H9 (cell line): ENCODE data around the gene THAP5. TPM values are rescaled to one million over a fixed set of nuclear protein-coding genes. Genes with fewer than 3 reads are reported as not detected.
A peak's percentile ranks its signal among the peaks of the same experiment; 100 is the strongest.

Experiments used
- DNase-seq: peaks from one replicate; pipeline ENCODE4 v3.0.0-alpha.2; 2017
- H2AFZ ChIP-seq: one replicate; pipeline ENCODE4 v1.6.1; 2013; ENCODE audit warnings: mild to moderate bottlenecking, low read length, control low read depth, moderate library complexity
- H2AK5ac ChIP-seq: 2 replicates; pipeline ENCODE4 v1.6.1; 2013; ENCODE audit warnings: low read length, control low read depth, mixed read lengths; ENCODE audit not compliant: insufficient read length
- H2BK120ac ChIP-seq: one replicate; pipeline ENCODE4 v1.6.1; 2013; ENCODE audit warnings: low read depth, mild to moderate bottlenecking, low read length, control low read depth, inconsistent platforms; ENCODE audit not compliant: poor library complexity, severe bottlenecking
- H2BK12ac ChIP-seq: 2 replicates; pipeline ENCODE4 v1.6.1; 2013; ENCODE audit warnings: low read length, control low read depth, mixed read lengths, low read depth; ENCODE audit not compliant: insufficient read length
- H2BK15ac ChIP-seq: 2 replicates; pipeline ENCODE4 v1.6.1; 2013; ENCODE audit warnings: low read depth, low read length, control low read depth
- H2BK20ac ChIP-seq: one replicate; pipeline ENCODE4 v1.6.1; 2013; ENCODE audit warnings: low read depth, mild to moderate bottlenecking, low read length, control low read depth, inconsistent platforms; ENCODE audit not compliant: poor library complexity, severe bottlenecking
- H2BK5ac ChIP-seq: 2 replicates; pipeline ENCODE4 v1.6.1; 2013; ENCODE audit warnings: low read length, control low read depth, mixed read lengths; ENCODE audit not compliant: insufficient read length
- H3K14ac ChIP-seq: 2 replicates; pipeline ENCODE4 v1.6.1; 2013; ENCODE audit warnings: low read length, control low read depth; ENCODE audit not compliant: insufficient read depth
- H3K18ac ChIP-seq: 2 replicates; pipeline ENCODE4 v1.6.1; 2013; ENCODE audit warnings: low read depth, mild to moderate bottlenecking, mixed read lengths, low read length, control low read depth; ENCODE audit not compliant: insufficient read length
- H3K23ac ChIP-seq: 2 replicates; pipeline ENCODE4 v1.6.1; 2013; ENCODE audit warnings: low read length, control low read depth, mixed read lengths, low read depth; ENCODE audit not compliant: insufficient read length
- H3K23me2 ChIP-seq: 2 replicates; pipeline ENCODE4 v1.6.1; 2013; ENCODE audit warnings: low read depth, mild to moderate bottlenecking, mixed read lengths, low read length, control low read depth; ENCODE audit not compliant: insufficient read length, poor library complexity, severe bottlenecking
- H3K27ac ChIP-seq: 2 replicates; pipeline ENCODE4 v1.5.1; 2013; ENCODE audit warnings: low read length, control low read depth, mixed read lengths, low read depth; ENCODE audit not compliant: insufficient read length
- H3K27me3 ChIP-seq: 2 replicates; pipeline ENCODE4 v1.6.1; 2013; ENCODE audit warnings: low read length, control low read depth, inconsistent platforms; ENCODE audit not compliant: insufficient read depth
- H3K4ac ChIP-seq: 2 replicates; pipeline ENCODE4 v1.6.1; 2013; ENCODE audit warnings: low read depth, mild to moderate bottlenecking, control low read depth, inconsistent platforms, low read length, moderate library complexity
- H3K4me1 ChIP-seq: 2 replicates; pipeline ENCODE4 v1.6.1; 2013; ENCODE audit warnings: low read length, control low read depth, inconsistent platforms; ENCODE audit not compliant: insufficient read depth
- H3K4me2 ChIP-seq: 2 replicates; pipeline ENCODE4 v1.6.1; 2013; ENCODE audit warnings: low read length, control low read depth, mixed read lengths; ENCODE audit not compliant: insufficient read length, insufficient read depth
- H3K56ac ChIP-seq: 2 replicates; pipeline ENCODE4 v1.6.1; 2013; ENCODE audit warnings: low read depth, mild to moderate bottlenecking, mixed read lengths, low read length, control low read depth; ENCODE audit not compliant: insufficient read length
- H3K79me1 ChIP-seq: 2 replicates; pipeline ENCODE4 v1.6.1; 2013; ENCODE audit warnings: low read depth, mild to moderate bottlenecking, moderate library complexity, low read length, control low read depth, inconsistent platforms; ENCODE audit not compliant: insufficient read depth, poor library complexity, severe bottlenecking
- H3K79me2 ChIP-seq: 2 replicates; pipeline ENCODE4 v1.6.1; 2013; ENCODE audit warnings: low read length, control low read depth, inconsistent platforms; ENCODE audit not compliant: insufficient read depth
- H3K9ac ChIP-seq: 2 replicates; pipeline ENCODE4 v1.6.1; 2013; ENCODE audit warnings: low read length, control low read depth, mixed read lengths; ENCODE audit not compliant: insufficient read length; ENCODE audit errors: extremely low read depth
- H3K9me3 ChIP-seq: one replicate; pipeline ENCODE4 v1.6.1; 2013; ENCODE audit warnings: low read depth, low read length, inconsistent platforms; ENCODE audit not compliant: control insufficient read depth
- H3T11ph ChIP-seq: one replicate; pipeline ENCODE4 v1.6.1; 2013; ENCODE audit warnings: mild to moderate bottlenecking, low read length, control low read depth, inconsistent platforms
- H4K20me1 ChIP-seq: one replicate; pipeline ENCODE4 v1.6.1; 2013; ENCODE audit not compliant: control insufficient read depth, insufficient read length, insufficient read depth
- H4K5ac ChIP-seq: 2 replicates; pipeline ENCODE4 v1.6.1; 2013; ENCODE audit warnings: low read depth, mild to moderate bottlenecking, mixed read lengths, low read length, control low read depth; ENCODE audit not compliant: insufficient read length
- H4K8ac ChIP-seq: replicated peaks from 2 replicates; pipeline ENCODE4 v1.6.1; 2013; ENCODE audit warnings: low read length, control low read depth, mixed read lengths, low read depth; ENCODE audit not compliant: insufficient read length
- H4K91ac ChIP-seq: 2 replicates; pipeline ENCODE4 v1.6.1; 2013; ENCODE audit warnings: low read depth, mild to moderate bottlenecking, moderate library complexity, mixed read lengths, low read length, control low read depth; ENCODE audit not compliant: insufficient read length
- H3K27ac Mint-ChIP-seq, 3 experiments: 2 replicates in 2 of 3; 3 replicates in 1 of 3; pipeline ENCODE4 v1.8.0; 2020 to 2021; ENCODE audit warnings: mixed read lengths in 3 of 3, mild to moderate bottlenecking in 1 of 3, moderate library complexity in 1 of 3
- H3K27me3 Mint-ChIP-seq: 2 replicates; pipeline ENCODE4 v1.8.0; 2021; ENCODE audit warnings: low read depth, mild to moderate bottlenecking, moderate library complexity, mixed read lengths
- H3K36me3 Mint-ChIP-seq, 3 experiments: 2 replicates in 2 of 3; 3 replicates in 1 of 3; pipeline ENCODE4 v1.8.0; 2020 to 2021; ENCODE audit warnings: low read depth in 3 of 3, mixed read lengths in 3 of 3; ENCODE audit not compliant: insufficient read depth in 1 of 3
- H3K4me1 Mint-ChIP-seq, 2 experiments: 2 replicates each; pipeline ENCODE4 v1.8.0; 2020; ENCODE audit warnings: mixed read lengths in 2 of 2
- H3K4me3 Mint-ChIP-seq, 2 experiments: 2 replicates in 1 of 2; 3 replicates in 1 of 2; pipeline ENCODE4 v1.8.0; 2020 to 2021; ENCODE audit warnings: mild to moderate bottlenecking in 2 of 2, mixed read lengths in 2 of 2, moderate library complexity in 1 of 2
- H3K9me3 Mint-ChIP-seq, 2 experiments: 2 replicates in 1 of 2; 3 replicates in 1 of 2; pipeline ENCODE4 v1.8.0; 2020; ENCODE audit warnings: mild to moderate bottlenecking in 2 of 2, mixed read lengths in 2 of 2, moderate library complexity in 1 of 2
- CTCF ChIP-seq: fragments of 200-600 bp; sonication (generic); conservative IDR thresholded peaks from 3 replicates; pipeline ENCODE4 v1.8.0; 2021; ENCODE audit warnings: antibody characterized with exemption, mild to moderate bottlenecking
- total RNA-seq: library from RNA; stranded (reverse); gene quantifications from 2 replicates; pipeline ENCODE4 v1.2.1, GENCODE V29; 2021

The THAP5 gene
- total RNA-seq, 1 experiment from 2014 or later = 20.6 TPM

GRCh38 chr7:108565987-108566386 lies 3.5 kb downstream of the THAP5 start:
- Histone ChIP-seq H3K4me1 (no peaks in the 10 kb centered on the region), H3K4me2 (no peak overlapping the region), H3K4ac (no peak overlapping the region), H2AK5ac (no peak overlapping the region), H3K9ac (no peak overlapping the region), H3K23ac (no peak overlapping the region), H3T11ph (no peak overlapping the region), H3K56ac (no peak overlapping the region), H3K14ac (no peak overlapping the region), H4K5ac (no peak overlapping the region), H4K91ac (no peak overlapping the region), H4K8ac (no peak overlapping the region), H3K27ac (no peak overlapping the region), H3K23me2 (peaks cover 14% of the 10 kb centered on the region), H4K20me1 (no peaks in the 10 kb centered on the region), H3K79me1 (peaks cover 3% of the 10 kb centered on the region), H3K79me2 (no peaks in the 10 kb centered on the region; the same call in 1 of the 2 replicates), H2BK20ac (no peak overlapping the region), H2BK120ac (no peak overlapping the region), H2BK5ac (no peak overlapping the region), H3K18ac (no peak overlapping the region), H3K9me3 (no peaks in the 10 kb centered on the region), H2BK12ac (no peak overlapping the region), H2AFZ (no peak overlapping the region), H2BK15ac (no peak overlapping the region), H3K27me3 (no peaks in the 10 kb centered on the region)
- no peaks in the 10 kb centered on the region; the same call in 1 of the 2 replicates for H3K27me3 Mint-ChIP-seq
- H3K36me3 Mint-ChIP-seq = peaks cover 11 to 28% (median 24%) of the 10 kb centered on the region in 3 experiments; a peak in 6 of 7 replicates
- no peak for TF ChIP-seq CTCF
- no peak for DNase-seq
- H3K4me1 Mint-ChIP-seq = peaks cover 18 to 19% of the 10 kb centered on the region in 2 experiments
- no peak overlapping the region for H3K4me3 Mint-ChIP-seq
- peaks cover 0 to 2% of the 10 kb centered on the region in 2 experiments; a peak in 2 of 5 replicates for H3K9me3 Mint-ChIP-seq
- H3K27ac Mint-ChIP-seq = peak overlapping the region in 1 of 3 experiments; percentile 17; a peak in 1 of 7 replicates
